ENCODE data around the gene PCNX4. TPM values are rescaled to one million over a fixed set of nuclear protein-coding genes. Genes with fewer than 3 reads are reported as not detected.

Gene PCNX4
- total RNA-seq, 2 experiments from 2014 or later, result 17.3 to 21.0 TPM

DNA sequence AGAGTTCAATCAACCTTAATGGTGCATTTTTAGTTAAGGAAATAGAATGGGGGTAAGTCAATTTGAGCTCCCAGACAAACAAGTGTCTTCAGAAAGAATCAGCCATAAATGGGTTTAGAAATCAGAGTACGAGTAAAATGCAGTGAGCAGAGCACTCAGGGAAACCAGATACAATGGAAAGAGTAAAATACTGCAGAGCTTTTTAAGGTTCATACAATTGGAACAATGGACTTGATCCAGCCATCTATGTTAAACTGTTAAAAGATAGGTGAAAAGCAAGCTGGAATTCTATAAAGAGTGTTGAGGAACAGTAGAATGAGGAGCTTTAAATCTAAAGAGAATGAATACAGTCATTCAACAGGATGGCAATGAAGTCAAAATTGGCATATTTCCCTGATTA, 23.8 kb upstream of the PCNX4 start:
- intact Hi-C loops (cut with DNase I, micrococcal nuclease), result loop anchor here in 1 of 2 experiments (5.0 to 10.0 kb wide), 4 partner anchors 101 to 1187 kb away; no protein-coding TSS in a partner anchor
- H3K4me1 ChIP-seq (ENCODE audit: insufficient read depth, low read length), result no peaks in the 10 kb centered on the region
- H3K36me3 Mint-ChIP-seq (ENCODE audit: low read depth), result no peaks in the 10 kb centered on the region
- no peak overlapping the region for H3K27ac ChIP-seq (ENCODE audit: low read depth in 1 of 2, low read length in 2 of 2)
- CTCF ChIA-PET, result interaction anchor here (1.5 to 1.6 kb wide), 2 partner anchors 97 to 115 kb away, joined by 3 to 5 read pairs; partner anchors contain the start of gene DHRS7
- peaks cover 3% of the 10 kb centered on the region for H3K27me3 Mint-ChIP-seq
- no peak for DNase-seq
- H3K36me3 ChIP-seq (ENCODE audit: insufficient read depth, low read length), result no peaks in the 10 kb centered on the region
- H3K4me1 Mint-ChIP-seq (ENCODE audit: low read depth), result no peaks in the 10 kb centered on the region
- no peaks in the 10 kb centered on the region for H3K9me3 ChIP-seq (ENCODE audit: control insufficient read depth in 1 of 2, insufficient read depth in 1 of 2, low read length in 2 of 2)
- H3K27ac Mint-ChIP-seq, result no peak overlapping the region
- no peaks in the 10 kb centered on the region for H3K27me3 ChIP-seq (ENCODE audit: control insufficient read depth in 1 of 2, insufficient read depth in 2 of 2, low read length in 2 of 2)
- H3K9me3 Mint-ChIP-seq, result no peaks in the 10 kb centered on the region
- POLR2A ChIA-PET, result interaction anchor here (0.8 kb wide), 1 partner anchor 23 kb away, joined by 3 read pairs; no protein-coding TSS in a partner anchor
- H3K4me3 Mint-ChIP-seq, result no peak overlapping the region
- H3K4me3 ChIP-seq (ENCODE audit: low read length), result no peak overlapping the region
- no peak for ATAC-seq (ENCODE audit: poor library complexity)
- TF ChIP-seq, protein P1, sequence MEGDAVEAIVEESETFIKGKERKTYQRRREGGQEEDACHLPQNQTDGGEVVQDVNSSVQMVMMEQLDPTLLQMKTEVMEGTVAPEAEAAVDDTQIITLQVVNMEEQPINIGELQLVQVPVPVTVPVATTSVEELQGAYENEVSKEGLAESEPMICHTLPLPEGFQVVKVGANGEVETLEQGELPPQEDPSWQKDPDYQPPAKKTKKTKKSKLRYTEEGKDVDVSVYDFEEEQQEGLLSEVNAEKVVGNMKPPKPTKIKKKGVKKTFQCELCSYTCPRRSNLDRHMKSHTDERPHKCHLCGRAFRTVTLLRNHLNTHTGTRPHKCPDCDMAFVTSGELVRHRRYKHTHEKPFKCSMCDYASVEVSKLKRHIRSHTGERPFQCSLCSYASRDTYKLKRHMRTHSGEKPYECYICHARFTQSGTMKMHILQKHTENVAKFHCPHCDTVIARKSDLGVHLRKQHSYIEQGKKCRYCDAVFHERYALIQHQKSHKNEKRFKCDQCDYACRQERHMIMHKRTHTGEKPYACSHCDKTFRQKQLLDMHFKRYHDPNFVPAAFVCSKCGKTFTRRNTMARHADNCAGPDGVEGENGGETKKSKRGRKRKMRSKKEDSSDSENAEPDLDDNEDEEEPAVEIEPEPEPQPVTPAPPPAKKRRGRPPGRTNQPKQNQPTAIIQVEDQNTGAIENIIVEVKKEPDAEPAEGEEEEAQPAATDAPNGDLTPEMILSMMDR (IDR thresholded peaks at IDR 0.05), result no peak

DNA sequence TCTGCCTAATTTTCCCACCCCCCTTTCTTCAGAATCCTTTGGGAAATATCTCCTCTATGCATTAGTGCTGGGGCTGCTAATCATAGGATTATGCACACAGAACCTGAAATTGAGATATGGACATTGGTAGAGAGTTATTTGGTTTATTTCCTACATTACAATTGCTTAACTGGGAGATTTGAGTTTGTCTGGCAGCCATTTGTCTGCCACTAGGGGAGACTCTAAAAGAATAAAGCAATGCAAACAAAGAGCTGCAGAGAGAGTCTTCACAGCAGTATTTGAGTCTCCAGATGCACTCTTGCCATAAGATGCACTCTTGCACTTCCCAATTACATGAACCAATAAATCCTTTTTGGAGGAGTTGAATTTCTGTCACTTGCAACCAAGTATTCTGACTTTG, 12.0 kb upstream of the PCNX4 start:
- Mint-ChIP-seq H3K36me3 (ENCODE audit: low read depth) (no peaks in the 10 kb centered on the region), H3K27me3 (peaks cover 22% of the 10 kb centered on the region), H3K4me3 (no peak overlapping the region), H3K9me3 (peaks cover 3% of the 10 kb centered on the region), H3K27ac (no peak overlapping the region), H3K4me1 (ENCODE audit: low read depth) (no peaks in the 10 kb centered on the region)
- DNase-seq, result no peak
- Histone ChIP-seq H3K9me3 (ENCODE audit: control insufficient read depth in 1 of 2, insufficient read depth in 1 of 2, low read length in 2 of 2) (no peaks in the 10 kb centered on the region), H3K27me3 (ENCODE audit: control insufficient read depth in 1 of 2, insufficient read depth in 2 of 2, low read length in 2 of 2) (no peaks in the 10 kb centered on the region), H3K4me1 (ENCODE audit: insufficient read depth, low read length) (no peaks in the 10 kb centered on the region), H3K36me3 (ENCODE audit: insufficient read depth, low read length) (no peaks in the 10 kb centered on the region), H3K4me3 (ENCODE audit: low read length) (no peak overlapping the region), H3K27ac (ENCODE audit: low read depth in 1 of 2, low read length in 2 of 2) (no peak overlapping the region)
- ChIA-PET POLR2A (no interaction called here), CTCF (no interaction called here)
- intact Hi-C loops (cut with DNase I, micrococcal nuclease), result loop anchor here in 1 of 2 experiments (10.0 kb wide), 2 partner anchors 245 to 895 kb away; no protein-coding TSS in a partner anchor
- ATAC-seq (ENCODE audit: poor library complexity), result no peak
- TF ChIP-seq, protein P1 (IDR thresholded peaks at IDR 0.05), result no peak

DNA sequence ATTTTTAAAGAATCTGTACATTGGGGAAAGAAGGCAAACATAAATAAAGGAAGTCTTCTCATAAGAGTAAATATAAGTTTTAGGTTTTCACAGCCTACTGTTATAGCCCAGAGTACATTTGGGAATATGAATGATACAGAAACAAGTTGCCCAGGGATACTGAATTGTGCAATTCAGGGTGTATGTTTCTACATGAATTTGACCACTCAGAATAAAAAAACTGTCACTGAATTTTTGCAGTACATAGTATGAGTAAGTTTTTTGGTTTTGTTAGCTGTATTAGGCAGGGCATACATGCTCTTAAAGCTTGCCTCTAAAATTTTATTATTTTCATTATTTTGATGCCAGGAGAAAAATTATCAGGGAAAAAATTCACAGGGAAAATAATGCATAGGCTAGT, 6.6 kb upstream of the PCNX4 start:
- Mint-ChIP-seq H3K36me3 (ENCODE audit: low read depth) (no peaks in the 10 kb centered on the region), H3K4me1 (ENCODE audit: low read depth) (no peaks in the 10 kb centered on the region), H3K4me3 (no peak overlapping the region), H3K27me3 (peaks cover 5% of the 10 kb centered on the region), H3K9me3 (no peaks in the 10 kb centered on the region), H3K27ac (no peak overlapping the region)
- H3K9me3 ChIP-seq (ENCODE audit: control insufficient read depth in 1 of 2, insufficient read depth in 1 of 2, low read length in 2 of 2), result no peaks in the 10 kb centered on the region
- H3K27me3 ChIP-seq (ENCODE audit: control insufficient read depth in 1 of 2, insufficient read depth in 2 of 2, low read length in 2 of 2), result no peaks in the 10 kb centered on the region
- ChIA-PET CTCF (interaction anchor here (0.7 kb wide), 1 partner anchor 80 kb away, joined by 5 read pairs; the partner anchor contains the start of gene DHRS7), POLR2A (no interaction called here)
- DNase-seq, result no peak
- H3K4me3 ChIP-seq (ENCODE audit: low read length), result no peak overlapping the region
- H3K27ac ChIP-seq (ENCODE audit: low read depth in 1 of 2, low read length in 2 of 2), result no peak overlapping the region
- no peaks in the 10 kb centered on the region for H3K36me3 ChIP-seq (ENCODE audit: insufficient read depth, low read length)
- no peak for ATAC-seq (ENCODE audit: poor library complexity)
- intact Hi-C loops (cut with DNase I, micrococcal nuclease), result loop anchor here in 1 of 2 experiments (10.0 kb wide), 2 partner anchors 240 to 890 kb away; no protein-coding TSS in a partner anchor
- H3K4me1 ChIP-seq (ENCODE audit: insufficient read depth, low read length), result no peaks in the 10 kb centered on the region
- TF ChIP-seq, protein P1 (IDR thresholded peaks at IDR 0.05), result no peak

Measured in CD4-positive, alpha-beta T cell (primary cell).